Smooth muscle cell (in vitro differentiated cells): ENCODE results near the gene TSPYL6. TPM values are rescaled to one million over a fixed set of nuclear protein-coding genes. Genes with fewer than 3 reads are reported as not detected.
"Not testable (repeated sequence)": the region's sequence is repeated elsewhere in the genome, so short reads cannot be mapped to it uniquely, and the experiment has no call there.

ENCODE experiments used
- DNase-seq: peaks from one replicate; lab custom pipeline; 2025; ENCODE audit not compliant: unreplicated experiment; lab: John Stamatoyannopoulos, UW
- H2AFZ ChIP-seq: fragments of 200-600 bp; sonication (generic); 2 replicates; pipeline ENCODE4 v1.6.0; 2016; ENCODE audit warnings: antibody characterized with exemption, low read depth, mild to moderate bottlenecking
- H3F3A ChIP-seq: fragments of 200-600 bp; sonication (generic); 2 replicates; pipeline ENCODE4 v1.6.0; 2017; ENCODE audit warnings: antibody characterized with exemption, low read depth
- H3K27ac ChIP-seq: fragments of 200-600 bp; sonication (generic); 2 replicates; pipeline ENCODE4 v1.5.1; 2016; ENCODE audit warnings: low read depth, mild to moderate bottlenecking
- H3K27me3 ChIP-seq: fragments of 200-600 bp; sonication (generic); 2 replicates; pipeline ENCODE4 v1.6.1; 2016; ENCODE audit warnings: low read depth, mild to moderate bottlenecking
- H3K36me3 ChIP-seq: fragments of 200-600 bp; sonication (generic); 2 replicates; pipeline ENCODE4 v1.5.1; 2016; ENCODE audit warnings: low read depth
- H3K4me1 ChIP-seq: fragments of 200-600 bp; sonication (generic); 2 replicates; pipeline ENCODE4 v1.5.1; 2016; ENCODE audit warnings: low read depth
- H3K4me2 ChIP-seq: fragments of 200-600 bp; sonication (generic); 2 replicates; pipeline ENCODE4 v1.6.0; 2016; ENCODE audit warnings: mild to moderate bottlenecking
- H3K4me3 ChIP-seq: fragments of 200-600 bp; sonication (generic); 2 replicates; pipeline ENCODE4 v1.5.1; 2016; ENCODE audit warnings: mild to moderate bottlenecking
- H3K79me2 ChIP-seq: fragments of 200-600 bp; sonication (generic); 2 replicates; pipeline ENCODE4 v1.6.0; 2016; ENCODE audit warnings: low read depth, mild to moderate bottlenecking
- H3K9ac ChIP-seq: fragments of 200-600 bp; sonication (generic); 2 replicates; pipeline ENCODE4 v1.6.0; 2016; ENCODE audit warnings: low read depth
- H3K9me3 ChIP-seq: fragments of 200-600 bp; sonication (generic); replicated peaks from 2 replicates; pipeline ENCODE4 v1.5.1; 2016; ENCODE audit warnings: low read depth
- H4K20me1 ChIP-seq: fragments of 200-600 bp; sonication (generic); 2 replicates; pipeline ENCODE4 v1.6.0; 2016; ENCODE audit warnings: low read depth
- CTCF ChIP-seq: fragments of 200-600 bp; sonication (generic); IDR thresholded peaks from 2 replicates; pipeline ENCODE4 v1.5.1; 2017; ENCODE audit warnings: borderline replicate concordance, mild to moderate bottlenecking, antibody characterized with exemption; ENCODE audit not compliant: insufficient read depth, poor library complexity, severe bottlenecking
- WGBS: methylation state at CpG from one replicate; pipeline ENCODE4 v1.1.7; 2016; ENCODE audit warnings: low lambda C conversion rate; 5-methylcytosine and 5-hydroxymethylcytosine counted together
- polyA plus RNA-seq: library from polyadenylated mRNA; unstranded; fragments of >200 nt; fragmentation: Nextera tagmentation; extraction: Ambion mirVana; gene quantifications from 2 replicates; pipeline ENCODE4 v1.2.1, GENCODE V29; 2016
- total RNA-seq: library from RNA; depleted of rRNA; stranded (reverse); fragments of >200 nt; gene quantifications from 2 replicates; pipeline ENCODE4 v1.2.3, GENCODE V29; 2014

Gene TSPYL6
- total RNA-seq (0.04 TPM in 1 of 2 replicates, not detected in the other), polyA plus RNA-seq (not detected in 2 replicates)

GRCh38 chr2:54256091-54256694 lies at the start of gene TSPYL6:
TSPYL6 (minus strand) TSS chr2:54256229; CDS start chr2:54256151, 78 bp downstream.
- DNase-seq, result no peak
- Histone ChIP-seq H3K79me2 (no peaks in the 10 kb centered on the region), H3K9ac (no peak within 1 kb of the TSS), H3K4me3 (no peak within 1 kb of the TSS), H3K4me1 (no peaks in the 10 kb centered on the region), H3K4me2 (no peak within 1 kb of the TSS), H3K9me3 (no peaks in the 10 kb centered on the region), H2AFZ (no peak within 1 kb of the TSS), H3F3A (no peaks in the 10 kb centered on the region), H4K20me1 (no peaks in the 10 kb centered on the region), H3K36me3 (no peaks in the 10 kb centered on the region), H3K27ac (no peak within 1 kb of the TSS), H3K27me3 (no peaks in the 10 kb centered on the region)
- WGBS, result 98% methylated on average over 25 of the region's 25 CpGs
- TF ChIP-seq CTCF, result no peak

GRCh38 chr2:54303631-54304030 lies 47.6 kb upstream of the TSPYL6 start:
- H3F3A ChIP-seq, result no peaks in the 10 kb centered on the region
- no peaks in the 10 kb centered on the region for H3K36me3 ChIP-seq
- no peaks in the 10 kb centered on the region for H3K79me2 ChIP-seq
- H3K9me3 ChIP-seq, result no peaks in the 10 kb centered on the region
- no peak for DNase-seq
- H2AFZ ChIP-seq, result no peak overlapping the region
- no peak overlapping the region for H3K4me2 ChIP-seq
- H3K9ac ChIP-seq, result no peak overlapping the region
- H3K27me3 ChIP-seq, result no peaks in the 10 kb centered on the region
- no peaks in the 10 kb centered on the region for H4K20me1 ChIP-seq
- no peaks in the 10 kb centered on the region for H3K4me1 ChIP-seq
- no peak for TF ChIP-seq CTCF
- H3K4me3 ChIP-seq, result no peak overlapping the region
- H3K27ac ChIP-seq, result no peak overlapping the region

DNA sequence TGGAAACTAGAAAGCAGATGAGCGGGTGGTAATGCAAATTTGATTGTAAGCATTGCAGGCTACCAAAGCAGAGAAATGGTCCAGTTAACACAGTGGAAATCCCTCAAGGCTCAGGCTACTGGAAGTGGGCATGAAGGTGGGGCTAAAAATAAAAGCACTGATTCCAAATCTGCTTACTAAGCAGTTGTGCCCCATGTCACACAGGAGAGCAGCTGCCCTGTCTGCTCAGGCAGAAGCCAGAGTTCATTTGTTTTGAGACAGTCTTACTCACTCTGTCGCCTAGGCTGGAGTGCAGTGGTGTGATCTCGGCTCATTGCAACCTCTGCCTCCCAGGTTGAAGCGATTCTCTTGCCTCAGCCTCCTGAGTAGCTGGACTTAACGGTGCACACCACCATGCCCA lies 42.5 kb upstream of the TSPYL6 start:
- no peaks in the 10 kb centered on the region for H4K20me1 ChIP-seq
- no peak for DNase-seq
- H3K9me3 ChIP-seq, result no peaks in the 10 kb centered on the region
- H3K36me3 ChIP-seq, result no peaks in the 10 kb centered on the region
- no peak for TF ChIP-seq CTCF
- no peak overlapping the region for H3K9ac ChIP-seq
- H3F3A ChIP-seq, result no peaks in the 10 kb centered on the region
- 88% methylated on average over 5 of the region's 5 CpGs for WGBS
- H2AFZ ChIP-seq, result no peak overlapping the region
- H3K4me3 ChIP-seq, result no peak overlapping the region
- H3K4me1 ChIP-seq, result no peaks in the 10 kb centered on the region
- H3K27ac ChIP-seq, result no peak overlapping the region
- no peaks in the 10 kb centered on the region for H3K27me3 ChIP-seq
- H3K4me2 ChIP-seq, result no peak overlapping the region
- H3K79me2 ChIP-seq, result no peaks in the 10 kb centered on the region

DNA sequence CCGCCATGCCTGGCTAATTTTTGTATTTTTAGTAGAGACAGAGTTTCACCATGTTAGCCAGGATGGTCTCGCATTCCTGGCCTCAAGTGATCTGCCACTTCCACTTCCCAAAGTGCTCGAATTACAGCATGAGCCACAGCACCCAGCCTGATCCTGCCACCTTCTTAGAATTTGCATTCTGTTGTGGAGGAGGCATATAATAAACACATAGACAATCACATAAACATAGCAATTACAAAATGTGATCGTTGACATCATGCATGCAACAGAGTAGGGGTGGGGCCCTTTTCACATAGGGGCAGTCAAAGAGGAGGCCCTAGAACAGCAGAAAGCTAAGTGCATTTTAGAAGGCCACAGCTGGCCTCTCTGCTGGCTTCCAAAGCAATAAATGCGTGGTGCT lies 39.9 kb upstream of the TSPYL6 start:
- Histone ChIP-seq H3F3A (no peaks in the 10 kb centered on the region), H2AFZ (no peak overlapping the region), H3K79me2 (no peaks in the 10 kb centered on the region), H3K4me2 (no peak overlapping the region), H3K27me3 (no peaks in the 10 kb centered on the region), H3K4me1 (no peaks in the 10 kb centered on the region), H3K27ac (no peak overlapping the region), H3K36me3 (no peaks in the 10 kb centered on the region), H3K9me3 (no peaks in the 10 kb centered on the region), H4K20me1 (no peaks in the 10 kb centered on the region), H3K4me3 (no peak overlapping the region), H3K9ac (no peak overlapping the region)
- DNase-seq, result no peak
- WGBS, result 71% methylated on average over 5 of the region's 5 CpGs
- no peak for TF ChIP-seq CTCF

DNA sequence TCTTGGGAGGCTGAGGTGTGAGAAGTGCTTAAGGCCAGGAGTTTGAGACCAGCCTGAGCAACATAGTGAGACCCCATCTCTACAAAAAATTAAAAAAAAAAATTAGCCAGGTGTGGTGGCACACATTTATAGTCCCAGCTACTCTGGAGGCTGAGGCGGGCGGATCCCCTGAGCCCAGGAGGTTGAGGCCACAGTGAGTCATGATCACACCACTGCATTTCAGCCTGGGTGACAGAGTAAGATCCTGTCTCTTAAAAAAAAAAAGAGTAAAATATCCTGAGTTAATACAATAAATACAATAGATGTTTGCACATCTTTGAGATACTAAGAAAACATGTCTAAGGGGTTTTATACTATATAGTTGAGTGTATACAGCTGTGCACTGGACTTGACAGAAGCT lies 38.6 kb upstream of the TSPYL6 start:
- not testable (repeated sequence) for H3K4me1 ChIP-seq, H3K36me3 ChIP-seq, H3K27ac ChIP-seq, H3K79me2 ChIP-seq, H2AFZ ChIP-seq, H3K27me3 ChIP-seq, DNase-seq, H3K9me3 ChIP-seq, H3F3A ChIP-seq, H3K4me3 ChIP-seq, H3K9ac ChIP-seq, H3K4me2 ChIP-seq, H4K20me1 ChIP-seq
- WGBS, result 78% methylated on average over 2 of the region's 2 CpGs
